Measurements from ENCODE around the gene EME1. TPM values are rescaled to one million over a fixed set of nuclear protein-coding genes. Genes with fewer than 3 reads are reported as not detected.

EME1 gene
- polyA plus RNA-seq, 1 donor from 2014 or later = 5.4 TPM

DNA sequence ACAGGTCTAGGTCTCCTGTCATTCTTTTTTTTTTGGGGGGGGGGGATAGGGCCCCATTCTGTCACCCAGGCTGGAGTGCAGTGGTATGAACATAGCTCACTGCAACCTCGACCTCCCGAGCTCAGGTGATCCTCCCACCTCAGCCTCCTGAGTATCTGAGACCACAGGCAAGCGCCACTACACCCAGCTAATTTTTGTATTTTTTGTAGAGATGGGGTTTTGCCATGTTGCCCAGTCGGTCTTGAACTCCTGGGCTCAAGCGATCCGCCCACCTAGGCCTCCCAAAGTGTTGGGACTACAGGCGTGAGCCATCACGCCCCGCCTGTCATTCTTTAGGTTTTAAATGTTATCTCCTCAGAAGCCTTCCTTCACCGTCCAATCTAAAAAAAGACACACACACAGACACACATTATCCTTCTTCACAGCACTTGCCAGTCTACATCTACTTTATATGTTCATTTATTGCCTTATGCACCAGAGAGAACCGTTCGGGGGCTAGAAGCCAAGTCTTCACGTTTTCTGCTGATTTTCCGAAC, 739 bp upstream of the EME1 start:
- H3K4me2 ChIP-seq (ENCODE audit: low read length) = peak overlapping the region; percentile 82
- H3K27me3 ChIP-seq (ENCODE audit: insufficient read depth, low read depth, low read length) = no peaks in the 10 kb centered on the region
- H2AFZ ChIP-seq (ENCODE audit: low read depth, low read length) = peak overlapping the region; percentile 62
- H3F3A ChIP-seq (ENCODE audit: insufficient read depth, low read length, poor library complexity, severe bottlenecking) = no peaks in the 10 kb centered on the region
- no peak for TF ChIP-seq SMC3 (conservative IDR thresholded peaks at IDR 0.05; ENCODE audit: poor library complexity)
- TF ChIP-seq, protein P1, sequence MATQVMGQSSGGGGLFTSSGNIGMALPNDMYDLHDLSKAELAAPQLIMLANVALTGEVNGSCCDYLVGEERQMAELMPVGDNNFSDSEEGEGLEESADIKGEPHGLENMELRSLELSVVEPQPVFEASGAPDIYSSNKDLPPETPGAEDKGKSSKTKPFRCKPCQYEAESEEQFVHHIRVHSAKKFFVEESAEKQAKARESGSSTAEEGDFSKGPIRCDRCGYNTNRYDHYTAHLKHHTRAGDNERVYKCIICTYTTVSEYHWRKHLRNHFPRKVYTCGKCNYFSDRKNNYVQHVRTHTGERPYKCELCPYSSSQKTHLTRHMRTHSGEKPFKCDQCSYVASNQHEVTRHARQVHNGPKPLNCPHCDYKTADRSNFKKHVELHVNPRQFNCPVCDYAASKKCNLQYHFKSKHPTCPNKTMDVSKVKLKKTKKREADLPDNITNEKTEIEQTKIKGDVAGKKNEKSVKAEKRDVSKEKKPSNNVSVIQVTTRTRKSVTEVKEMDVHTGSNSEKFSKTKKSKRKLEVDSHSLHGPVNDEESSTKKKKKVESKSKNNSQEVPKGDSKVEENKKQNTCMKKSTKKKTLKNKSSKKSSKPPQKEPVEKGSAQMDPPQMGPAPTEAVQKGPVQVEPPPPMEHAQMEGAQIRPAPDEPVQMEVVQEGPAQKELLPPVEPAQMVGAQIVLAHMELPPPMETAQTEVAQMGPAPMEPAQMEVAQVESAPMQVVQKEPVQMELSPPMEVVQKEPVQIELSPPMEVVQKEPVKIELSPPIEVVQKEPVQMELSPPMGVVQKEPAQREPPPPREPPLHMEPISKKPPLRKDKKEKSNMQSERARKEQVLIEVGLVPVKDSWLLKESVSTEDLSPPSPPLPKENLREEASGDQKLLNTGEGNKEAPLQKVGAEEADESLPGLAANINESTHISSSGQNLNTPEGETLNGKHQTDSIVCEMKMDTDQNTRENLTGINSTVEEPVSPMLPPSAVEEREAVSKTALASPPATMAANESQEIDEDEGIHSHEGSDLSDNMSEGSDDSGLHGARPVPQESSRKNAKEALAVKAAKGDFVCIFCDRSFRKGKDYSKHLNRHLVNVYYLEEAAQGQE (IDR thresholded peaks at IDR 0.05; ENCODE audit: borderline replicate concordance) = no peak
- no peak for TF ChIP-seq EP300 (conservative IDR thresholded peaks at IDR 0.05; ENCODE audit: poor library complexity, severe bottlenecking)
- no peak for TF ChIP-seq POLR2AphosphoS5 (IDR thresholded peaks at IDR 0.05)
- no peak for TF ChIP-seq MXI1 (conservative IDR thresholded peaks at IDR 0.05; ENCODE audit: poor library complexity, severe bottlenecking)
- no peak for TF ChIP-seq CTCF (IDR thresholded peaks at IDR 0.05; ENCODE audit: poor library complexity, severe bottlenecking)
- TF ChIP-seq TAF1 (IDR thresholded peaks at IDR 0.05; ENCODE audit: low read depth) = no peak
- no peak for TF ChIP-seq RAD21 (conservative IDR thresholded peaks at IDR 0.05)
- TF ChIP-seq EZH2 (IDR thresholded peaks at IDR 0.05; ENCODE audit: borderline replicate concordance, insufficient read depth, low read length, poor library complexity, severe bottlenecking) = no peak
- peak overlapping the region; percentile 76 for H3K4me3 ChIP-seq (ENCODE audit: low read length)
- peak overlapping the region; percentile 93 for H3K27ac ChIP-seq (ENCODE audit: low read length)
- no peaks in the 10 kb centered on the region for H3K9me2 ChIP-seq (ENCODE audit: insufficient read depth, low read length)
- peak overlapping the region; percentile 89 for H3K9ac ChIP-seq (ENCODE audit: low read length)
- H4K20me1 ChIP-seq (ENCODE audit: insufficient read depth) = no peaks in the 10 kb centered on the region
- H3K9me3 ChIP-seq (ENCODE audit: low read length) = no peaks in the 10 kb centered on the region
- H3K79me2 ChIP-seq (replicated peaks; ENCODE audit: insufficient read depth, low read length) = peaks cover 17% of the 10 kb centered on the region
- H3K36me3 ChIP-seq (ENCODE audit: insufficient read depth, low read length) = no peaks in the 10 kb centered on the region

- H3K79me2 ChIP-seq (replicated peaks; ENCODE audit: insufficient read depth, low read length) = peaks cover 17% of the 10 kb centered on the region
- no peaks in the 10 kb centered on the region for H4K20me1 ChIP-seq (ENCODE audit: insufficient read depth)
- H3K9me2 ChIP-seq (ENCODE audit: insufficient read depth, low read length) = no peaks in the 10 kb centered on the region
- H3F3A ChIP-seq (ENCODE audit: insufficient read depth, low read length, poor library complexity, severe bottlenecking) = no peaks in the 10 kb centered on the region
- no peak overlapping the region for H2AFZ ChIP-seq (ENCODE audit: low read depth, low read length)
- no peaks in the 10 kb centered on the region for H3K36me3 ChIP-seq (ENCODE audit: insufficient read depth, low read length)
- H3K9me3 ChIP-seq (ENCODE audit: low read length) = no peaks in the 10 kb centered on the region
- TF ChIP-seq RAD21 (conservative IDR thresholded peaks at IDR 0.05) (no peak), CTCF (IDR thresholded peaks at IDR 0.05; ENCODE audit: poor library complexity, severe bottlenecking) (no peak), TAF1 (IDR thresholded peaks at IDR 0.05; ENCODE audit: low read depth) (no peak), POLR2AphosphoS5 (IDR thresholded peaks at IDR 0.05) (no peak), EP300 (conservative IDR thresholded peaks at IDR 0.05; ENCODE audit: poor library complexity, severe bottlenecking) (no peak), MXI1 (conservative IDR thresholded peaks at IDR 0.05; ENCODE audit: poor library complexity, severe bottlenecking) (no peak), EZH2 (IDR thresholded peaks at IDR 0.05; ENCODE audit: borderline replicate concordance, insufficient read depth, low read length, poor library complexity, severe bottlenecking) (no peak), SMC3 (conservative IDR thresholded peaks at IDR 0.05; ENCODE audit: poor library complexity) (no peak)
- TF ChIP-seq, protein P1 (IDR thresholded peaks at IDR 0.05; ENCODE audit: borderline replicate concordance) = no peak
- H3K9ac ChIP-seq (ENCODE audit: low read length) = no peak overlapping the region
- no peaks in the 10 kb centered on the region for H3K27me3 ChIP-seq (ENCODE audit: insufficient read depth, low read depth, low read length)
- H3K27ac ChIP-seq (ENCODE audit: low read length) = no peak overlapping the region
- H3K4me2 ChIP-seq (ENCODE audit: low read length) = no peak overlapping the region
- peak overlapping the region; percentile 76 for H3K4me3 ChIP-seq (ENCODE audit: low read length)
Observed at GRCh38 chr17:50373705-50374104, 676 bp downstream of the EME1 start.

Measured in neural cell (in vitro differentiated cells).